IPS DF 4.7 (cell line): ENCODE measurements around the gene ZFP36.

Experiments used
- DNase-seq: peaks from one replicate; pipeline ENCODE4 v3.0.0-alpha.2; 2013; ENCODE audit warnings: low spot score; ENCODE audit errors: extremely low read depth

The ZFP36 gene

DNA sequence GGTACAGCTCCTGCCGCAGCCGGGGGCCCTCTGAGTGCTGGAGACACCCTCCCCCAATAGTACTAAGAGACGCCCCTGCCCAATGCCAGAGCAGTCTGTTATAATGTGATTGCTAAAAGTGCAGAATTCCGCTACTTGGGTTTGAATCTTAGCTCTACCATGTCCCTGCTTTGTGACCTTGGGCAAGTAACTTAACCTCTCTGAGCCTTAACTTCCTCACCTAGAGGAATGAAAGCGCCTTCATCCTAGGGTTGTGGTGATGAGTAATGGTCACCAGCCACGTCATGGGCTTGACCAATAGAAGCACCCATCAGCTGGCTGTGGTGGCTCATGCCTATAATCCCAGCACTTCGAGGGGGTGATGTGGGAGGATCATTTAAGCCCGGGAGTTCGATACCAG, 12.4 kb downstream of the ZFP36 start:
- no peak for DNase-seq

DNA sequence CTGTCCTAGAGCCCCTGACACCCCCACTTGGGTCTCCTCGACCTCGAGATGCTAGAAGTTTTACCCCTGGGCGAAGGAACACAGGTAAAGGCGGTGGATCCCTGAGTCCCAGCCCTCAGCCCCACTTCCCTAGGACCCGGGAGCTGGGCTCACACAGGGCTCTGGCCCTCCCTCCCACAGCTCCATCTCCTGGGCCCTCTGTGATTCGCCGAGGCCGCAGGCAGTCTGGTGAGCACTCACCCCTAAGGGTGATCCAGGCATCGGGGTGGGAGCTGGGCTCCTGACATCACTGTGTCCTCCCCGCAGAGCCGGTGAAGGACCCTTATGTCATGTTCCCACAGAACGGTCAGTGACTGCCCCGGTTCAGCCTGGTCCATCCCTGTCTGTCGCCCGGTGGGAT, 14.1 kb downstream of the ZFP36 start:
- DNase-seq = no peak

DNA sequence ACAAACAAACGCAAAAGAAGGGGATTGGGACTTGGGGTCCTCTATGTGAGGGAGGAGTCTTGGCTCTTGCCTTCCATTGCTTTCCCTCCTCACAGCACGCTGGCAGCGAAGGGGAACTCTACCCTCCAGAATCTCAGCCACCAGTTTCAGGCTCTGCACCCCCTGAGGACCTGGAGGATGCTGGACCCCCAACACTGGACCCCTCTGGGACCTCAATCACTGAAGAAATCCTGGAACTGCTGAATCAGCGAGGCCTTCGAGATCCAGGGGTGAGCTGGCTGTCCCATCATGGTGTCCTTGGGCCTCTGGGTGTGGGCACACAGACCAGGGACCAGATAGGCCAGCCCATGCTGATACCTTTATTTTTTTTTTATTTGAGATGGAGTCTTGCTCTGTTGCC, 15.4 kb downstream of the ZFP36 start:
- no peak for DNase-seq

DNA sequence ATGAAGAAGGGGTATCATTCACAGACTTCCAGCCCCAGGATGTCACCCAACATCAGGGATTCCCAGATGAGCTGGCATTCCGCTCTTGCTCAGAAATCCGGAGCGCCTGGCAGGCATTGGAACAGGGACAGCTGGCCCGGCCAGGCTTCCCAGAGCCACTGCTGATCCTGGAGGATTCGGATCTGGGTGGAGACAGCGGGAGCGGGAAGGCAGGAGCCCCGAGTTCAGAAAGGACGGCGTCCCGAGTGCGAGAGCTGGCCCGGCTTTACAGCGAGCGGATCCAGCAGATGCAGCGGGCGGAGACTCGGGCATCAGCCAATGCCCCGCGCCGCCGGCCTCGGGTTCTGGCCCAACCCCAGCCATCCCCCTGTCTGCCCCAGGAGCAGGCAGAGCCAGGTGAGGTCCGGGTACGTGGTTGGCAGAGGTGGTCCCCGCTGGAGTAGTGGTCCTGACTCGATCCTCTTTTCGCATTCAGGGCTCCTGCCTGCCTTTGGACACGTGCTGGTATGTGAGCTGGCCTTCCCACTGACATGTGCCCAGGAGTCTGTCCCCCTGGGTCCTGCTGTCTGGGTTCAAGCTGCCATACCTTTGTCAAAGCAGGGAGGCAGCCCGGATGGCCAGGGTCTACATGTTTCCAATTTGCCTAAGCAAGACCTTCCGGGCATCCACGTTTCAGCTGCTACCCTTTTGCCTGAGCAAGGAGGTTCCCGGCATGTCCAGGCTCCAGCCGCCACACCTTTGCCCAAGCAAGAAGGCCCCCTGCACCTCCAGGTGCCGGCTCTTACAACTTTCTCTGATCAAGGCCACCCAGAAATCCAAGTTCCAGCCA, 16.8 kb downstream of the ZFP36 start:
- no peak for DNase-seq

DNA sequence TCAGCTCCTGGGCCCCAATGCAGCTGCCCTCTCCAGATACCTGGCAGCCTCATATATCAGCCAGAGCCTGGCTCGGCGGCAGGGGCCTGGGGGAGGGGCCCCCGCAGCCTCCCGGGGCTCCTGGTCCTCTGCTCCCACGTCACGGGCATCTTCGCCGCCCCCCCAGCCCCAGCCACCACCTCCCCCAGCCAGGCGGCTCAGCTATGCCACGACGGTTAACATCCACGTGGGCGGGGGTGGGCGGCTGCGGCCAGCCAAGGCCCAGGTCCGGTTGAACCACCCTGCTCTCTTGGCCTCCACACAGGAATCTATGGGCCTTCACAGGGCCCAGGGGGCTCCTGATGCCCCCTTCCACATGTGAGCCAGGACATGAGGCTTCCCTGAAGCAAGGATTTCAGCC, 18.3 kb downstream of the ZFP36 start:
- DNase-seq = no peak

DNA sequence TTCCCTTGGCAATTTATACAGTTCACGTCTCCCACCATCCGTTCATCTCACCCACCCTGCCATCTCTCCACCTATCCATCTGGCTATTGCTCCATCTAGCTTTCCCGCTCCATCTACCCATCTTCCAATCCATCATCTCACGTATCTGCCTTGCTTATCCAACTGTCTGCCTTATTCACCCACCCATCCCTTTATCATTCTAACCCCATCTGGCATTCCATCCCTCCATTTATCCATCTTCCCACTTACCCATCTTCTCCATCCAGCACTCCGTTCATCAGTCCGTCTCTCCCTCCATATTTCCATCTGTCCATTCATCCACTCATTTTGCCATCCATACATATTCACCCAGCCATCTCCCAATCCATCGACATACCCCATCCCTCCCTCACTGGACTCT, 19.1 kb downstream of the ZFP36 start:
- no peak for DNase-seq

DNA sequence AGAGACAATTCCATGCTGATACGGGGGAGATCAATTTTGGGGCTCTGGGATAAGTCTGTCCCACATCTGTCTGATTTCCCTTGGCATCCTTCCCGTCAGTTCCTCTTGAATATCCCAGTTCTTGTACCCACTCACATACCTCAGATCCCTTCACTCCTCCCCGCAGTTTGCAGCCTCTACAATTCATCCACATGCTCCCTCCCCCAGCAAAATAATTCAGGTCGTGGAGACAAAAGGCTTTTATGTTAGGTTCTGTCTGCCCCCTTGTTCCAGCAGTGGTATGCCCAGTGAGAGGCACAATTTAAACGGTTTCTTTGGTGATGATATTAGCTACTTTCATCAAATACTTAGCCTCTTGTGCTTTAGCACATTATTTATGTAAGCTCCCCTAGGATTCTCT, 19.5 kb downstream of the ZFP36 start:
- no peak for DNase-seq

DNA sequence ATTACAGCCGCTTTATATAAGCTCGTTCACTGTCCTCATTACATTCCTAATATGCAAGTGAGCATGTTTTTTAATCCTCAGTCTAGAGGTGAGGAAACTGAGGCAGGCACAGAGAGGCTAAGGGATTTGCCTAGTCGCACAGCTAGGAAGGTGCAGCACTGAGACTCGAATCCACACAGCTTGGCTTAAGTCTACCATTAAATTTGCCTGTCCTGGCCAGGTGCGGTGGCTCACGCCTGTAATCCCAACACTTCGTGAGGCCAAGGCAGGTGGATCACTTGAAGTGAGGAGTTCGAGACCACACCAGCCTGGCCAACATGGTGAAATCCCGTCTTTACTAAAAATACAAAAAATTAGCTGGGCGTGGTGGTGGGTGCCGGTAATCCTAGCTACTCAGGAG, 21.1 kb downstream of the ZFP36 start:
- no peak for DNase-seq

DNA sequence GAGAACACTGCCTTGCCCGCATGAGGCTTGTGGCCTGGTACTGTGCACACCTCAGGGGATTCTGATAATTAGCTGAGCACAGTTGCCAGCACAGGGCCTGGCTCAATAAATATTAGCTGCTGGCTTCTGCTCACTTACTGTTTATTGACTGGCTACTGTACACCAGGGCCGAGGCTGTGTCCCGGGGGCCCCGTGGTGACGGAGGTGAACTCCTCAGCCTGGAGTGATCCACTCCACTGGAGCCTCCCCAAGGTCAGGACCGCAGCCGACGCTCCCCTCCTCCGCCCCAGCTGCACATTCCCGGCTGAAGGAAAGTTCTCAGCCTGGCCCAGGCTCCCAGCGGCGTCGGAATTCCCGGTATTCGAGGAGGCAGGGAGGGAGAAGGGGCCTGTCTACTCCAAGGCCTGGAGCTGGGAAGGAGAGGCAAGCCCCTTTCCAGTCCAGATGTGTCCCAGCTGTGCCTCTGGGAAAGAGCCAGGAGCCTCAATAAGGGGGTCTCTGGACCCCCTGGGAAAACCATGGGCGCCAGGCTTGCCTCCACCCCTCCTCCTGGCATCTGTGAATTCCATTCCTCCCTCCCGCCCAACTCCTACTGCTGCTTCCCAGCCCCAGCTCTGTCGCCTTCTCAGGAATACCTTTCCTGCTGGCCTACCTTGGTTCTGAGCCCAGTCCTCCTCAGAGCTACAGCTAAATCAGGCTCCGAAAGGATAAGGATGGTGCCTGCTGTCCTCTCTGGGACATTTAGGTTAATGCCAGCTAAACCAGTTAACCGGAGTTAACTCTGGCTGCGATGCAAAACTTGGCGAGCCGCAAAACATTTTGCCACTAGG, 21.9 kb downstream of the ZFP36 start:
- no peak for DNase-seq

DNA sequence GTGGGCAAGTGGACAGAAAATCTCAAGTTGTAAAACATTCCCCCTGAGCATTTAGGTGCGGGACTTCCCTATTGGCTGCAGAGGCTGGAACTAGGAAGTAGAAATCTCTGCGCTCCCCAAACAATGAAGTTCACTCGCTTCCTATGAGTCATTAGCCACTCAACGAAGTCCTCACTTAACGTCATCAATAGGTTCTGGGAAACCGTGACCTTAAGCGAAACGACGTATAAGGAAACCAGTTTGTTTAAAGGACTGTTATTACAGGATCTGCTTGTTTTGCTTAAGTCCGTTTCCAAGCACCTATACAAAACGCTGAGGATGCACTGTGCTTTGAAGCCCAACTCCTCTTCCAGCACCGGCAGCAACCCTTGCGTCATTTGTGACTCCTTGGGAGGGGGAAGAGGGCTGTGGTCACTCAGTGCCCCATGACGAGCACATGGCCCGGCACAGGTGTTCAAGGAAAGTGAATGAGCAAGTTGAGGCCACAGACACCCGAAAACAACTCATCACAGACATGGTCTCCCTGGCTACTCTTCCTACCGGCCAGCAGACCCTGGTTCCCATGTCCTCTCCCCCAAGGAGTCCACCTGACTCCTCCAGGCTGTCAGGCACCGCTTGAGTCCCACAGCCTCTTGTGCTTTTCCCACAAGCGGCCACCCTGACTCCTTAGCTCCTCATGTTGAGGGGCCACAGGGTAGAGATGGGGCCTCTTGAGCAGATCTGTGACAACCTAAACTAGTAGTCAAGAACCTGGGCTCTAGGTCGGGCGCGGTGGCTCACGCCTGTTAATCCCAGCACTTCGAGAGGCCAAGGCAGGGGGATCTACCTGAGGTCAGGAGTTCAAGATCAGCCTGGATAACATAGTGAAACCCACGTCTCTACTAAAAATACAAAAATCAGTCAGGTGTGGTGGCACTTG, 24.3 kb downstream of the ZFP36 start:
- DNase-seq = no peak

DNA sequence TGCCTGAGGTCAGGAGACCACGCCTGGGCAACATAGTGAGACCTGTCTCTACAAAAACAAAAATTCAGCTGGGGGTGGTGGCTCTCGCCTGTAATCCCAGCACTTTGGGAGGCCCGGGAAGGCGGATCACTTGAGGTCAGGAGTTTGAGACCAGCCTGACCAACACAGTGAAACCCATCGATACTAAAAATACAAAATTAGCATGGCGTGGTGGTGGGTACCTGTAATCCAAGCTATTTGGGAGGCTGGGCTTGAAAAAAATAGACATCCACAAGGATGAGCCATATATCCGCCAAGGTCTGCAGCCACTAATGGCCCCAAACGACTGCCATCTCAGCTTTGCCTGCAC, 26.0 kb downstream of the ZFP36 start:
- DNase-seq = no peak

DNA sequence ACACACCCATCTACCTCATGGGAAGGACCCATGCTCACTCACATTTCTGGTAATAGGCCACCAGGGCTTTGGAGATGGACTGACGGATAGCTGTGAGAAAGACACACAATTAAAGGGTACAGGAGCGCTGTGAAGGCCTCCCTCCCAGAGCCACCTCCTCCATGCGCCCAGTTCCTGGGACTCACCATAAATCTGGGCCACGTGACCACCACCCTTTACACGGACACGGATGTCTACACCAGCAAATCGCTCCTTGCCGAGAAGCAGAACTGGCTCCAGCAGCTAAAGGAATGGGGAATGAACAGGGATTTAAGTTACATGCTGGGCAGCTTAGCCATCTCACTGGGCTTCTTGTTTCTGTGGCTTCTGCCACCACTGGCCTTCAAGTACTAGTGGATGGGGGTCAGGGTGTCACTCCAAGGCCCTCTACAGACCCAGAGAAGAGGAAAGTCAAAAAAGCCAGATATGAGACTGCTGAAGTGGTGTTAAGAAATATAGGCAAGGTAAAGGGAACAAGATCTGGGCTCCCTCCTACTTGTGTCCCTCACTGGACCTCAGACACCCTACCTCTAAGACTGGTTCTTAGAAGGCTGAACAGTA, 26.9 kb downstream of the ZFP36 start:
- DNase-seq = no peak

DNA sequence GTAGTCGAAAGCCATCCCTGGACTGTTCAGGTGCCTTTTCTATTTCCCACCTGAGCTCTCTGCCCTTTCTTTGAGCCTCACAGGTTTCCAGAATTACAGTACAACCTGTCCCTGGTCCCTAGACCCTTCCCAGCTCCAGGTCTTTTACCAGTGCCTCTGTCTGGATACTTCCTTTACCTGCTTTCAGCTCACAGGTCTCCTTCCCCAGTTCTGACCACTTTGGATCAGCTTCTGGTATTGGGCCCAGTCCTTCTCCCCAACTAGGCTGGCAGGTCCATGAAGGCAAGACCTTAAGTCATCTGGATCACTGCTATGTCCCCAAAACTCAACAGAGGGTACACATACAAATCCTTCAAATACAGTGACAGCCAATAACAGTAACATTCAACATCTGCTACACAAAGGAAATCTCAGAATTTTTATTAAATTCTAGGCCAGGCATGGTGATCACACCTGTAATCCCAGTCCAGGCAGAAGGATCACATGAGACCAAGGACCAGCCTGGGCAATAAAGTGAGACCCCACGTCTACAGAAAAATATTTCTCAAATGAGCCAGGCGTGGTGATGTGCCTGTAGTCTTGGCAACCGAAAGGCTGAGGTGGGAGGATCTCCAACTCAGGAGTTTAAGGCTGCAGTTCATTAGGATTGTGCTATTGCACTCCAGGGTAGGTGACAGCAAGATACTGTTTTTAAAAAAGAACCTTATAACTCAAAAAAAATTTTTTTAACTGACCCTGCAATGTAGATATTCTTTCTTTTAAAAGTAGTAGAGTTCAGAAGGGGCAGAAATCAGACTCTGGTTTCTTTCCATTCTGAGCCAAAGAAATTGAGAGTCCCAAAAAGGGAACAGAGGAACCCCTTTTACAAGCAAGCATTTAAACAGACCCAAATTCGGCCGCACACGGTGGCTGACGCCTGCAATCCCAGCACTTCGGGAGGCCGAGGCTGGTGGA, 27.8 kb downstream of the ZFP36 start:
- no peak for DNase-seq

DNA sequence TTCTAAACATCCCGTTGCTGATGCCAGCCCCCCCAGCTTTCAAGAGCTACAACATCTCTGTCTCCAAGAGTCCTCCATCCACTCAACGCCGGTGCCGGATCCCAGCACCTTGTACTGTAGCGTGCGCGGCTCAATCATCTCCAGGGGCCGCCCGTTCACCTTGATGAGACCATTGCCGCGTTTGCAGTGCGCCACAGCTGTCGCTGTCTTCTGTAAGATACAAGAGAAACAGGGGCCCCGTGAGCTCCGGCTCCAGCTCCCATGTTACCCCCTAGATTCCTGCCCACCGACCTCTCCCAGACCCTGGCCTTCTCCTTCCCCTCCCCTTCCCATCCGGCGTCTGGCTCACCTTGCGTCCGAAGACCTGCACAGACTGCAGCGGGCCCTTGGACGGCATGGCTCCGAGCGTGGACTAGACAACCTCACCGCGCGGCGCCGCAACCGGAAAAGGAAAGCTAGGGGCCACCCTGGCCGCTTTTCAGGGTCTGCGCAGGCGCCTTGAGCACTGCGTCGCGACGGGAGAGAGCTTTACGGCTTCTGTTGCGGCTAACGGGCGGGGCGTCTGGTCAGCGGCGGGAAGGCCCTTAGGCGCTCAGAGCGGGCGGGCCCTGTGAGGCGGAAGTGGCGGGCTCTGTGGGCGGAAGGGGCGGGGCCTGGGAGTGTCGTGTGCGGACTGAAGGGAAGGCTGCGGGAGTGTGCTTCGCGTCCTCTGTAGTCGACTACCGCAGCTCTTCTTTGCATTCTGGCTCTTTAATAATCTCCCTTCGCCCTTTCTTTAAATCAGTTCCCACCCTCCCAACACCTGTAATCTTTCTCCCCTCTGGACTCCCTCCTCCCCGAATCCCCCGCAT, 29.1 kb downstream of the ZFP36 start, which contains the start of gene RPS16:
TSS of gene RPS16 (minus strand) at position 451 of the 851 bp plus-strand sequence. CDS start at position 397, 54 bp downstream.
- DNase-seq = no peak

DNA sequence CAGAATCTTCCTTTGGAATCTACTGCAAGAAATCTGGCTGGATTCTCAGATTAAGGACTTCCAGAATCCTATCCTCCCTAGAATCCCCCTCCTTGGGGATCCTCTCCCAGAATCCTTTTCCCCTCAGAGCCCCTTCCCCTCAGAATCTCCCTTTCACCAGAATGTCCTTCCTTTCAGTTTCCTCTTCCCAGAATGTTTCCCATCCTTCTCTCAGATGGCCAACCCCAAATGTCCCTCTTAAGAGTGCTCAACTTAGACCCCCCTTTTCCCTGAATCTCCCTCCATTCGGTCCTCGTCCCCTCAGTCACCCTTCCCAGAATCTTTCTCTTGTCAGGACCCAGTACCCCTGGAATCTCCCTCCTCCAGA, 29.7 kb downstream of the ZFP36 start:
- no peak for DNase-seq

DNA sequence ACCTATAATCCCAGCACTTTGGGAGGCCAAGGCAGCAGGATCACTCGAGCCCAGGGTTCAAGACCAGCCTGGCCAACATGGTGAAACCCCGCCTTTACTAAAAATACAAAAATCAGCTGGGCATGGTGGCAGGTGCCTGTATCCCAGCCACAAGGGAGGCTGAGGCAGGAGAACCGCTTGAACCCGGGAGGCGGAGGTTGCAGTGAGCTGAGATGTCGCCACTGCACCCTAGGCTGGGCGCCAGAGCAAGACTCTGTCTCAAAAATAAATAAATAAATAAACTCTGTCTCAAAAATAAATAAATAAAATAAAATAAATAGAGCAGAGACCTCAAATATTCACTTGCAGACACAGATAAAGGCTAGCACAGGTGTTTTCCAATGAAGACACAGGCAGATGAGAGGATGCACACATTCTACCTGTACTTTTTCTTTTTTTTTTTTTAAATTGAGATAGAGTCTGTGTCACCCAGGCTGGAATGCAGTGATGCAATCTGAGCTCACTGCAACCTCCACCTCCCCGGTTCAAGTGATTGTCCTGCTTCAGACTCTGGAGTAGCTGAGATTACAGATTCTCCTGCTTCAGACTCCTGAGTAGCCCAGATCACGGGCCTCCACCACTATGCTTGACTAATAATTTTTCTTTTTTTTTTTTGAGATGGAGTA, 31.8 kb downstream of the ZFP36 start:
- no peak for DNase-seq

DNA sequence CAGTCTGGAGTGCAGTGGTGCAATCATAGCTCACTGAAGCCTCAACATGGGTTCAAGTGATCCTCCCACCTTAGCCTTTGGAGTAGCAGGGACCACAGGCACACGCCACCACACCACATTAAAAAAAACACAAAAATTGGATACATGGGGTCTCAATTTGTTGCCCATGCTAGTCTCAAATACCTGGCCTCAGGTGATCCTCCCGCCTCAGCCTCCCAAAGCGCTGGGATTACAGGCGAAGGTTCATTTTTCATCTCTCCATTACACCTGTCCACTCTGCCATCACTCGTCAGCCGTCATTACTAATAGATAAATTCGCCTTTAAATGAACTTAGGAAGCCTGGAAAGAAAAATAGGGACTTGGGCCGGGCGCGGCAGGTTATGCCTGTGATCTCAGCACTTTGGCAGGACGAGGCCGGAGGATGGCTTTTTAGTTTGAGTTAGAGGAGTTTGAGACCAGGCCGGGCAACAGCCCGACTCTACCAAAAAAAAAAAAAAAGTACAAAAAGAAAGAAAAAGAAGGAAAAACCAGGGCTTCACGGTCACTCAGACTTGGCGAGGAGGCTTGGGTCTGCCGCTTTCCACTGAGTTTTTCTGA, 38.0 kb downstream of the ZFP36 start:
- no peak for DNase-seq
